Activated naive CD8-positive, alpha-beta T cell treated with anti-CD3 and anti-CD28 coated beads for 36 hours (primary cell): Measurements from ENCODE around the gene LIMA1. TPM values are rescaled to one million over a fixed set of nuclear protein-coding genes. Genes with fewer than 3 reads are reported as not detected.
"Not testable (repeated sequence)": the region's sequence is repeated elsewhere in the genome, so short reads cannot be mapped to it uniquely, and the experiment has no call there.

ENCODE experiments used
- DNase-seq: peaks from one replicate; pipeline ENCODE4 v3.0.0; 2021
- H3K27ac Mint-ChIP-seq: one replicate; pipeline ENCODE4 v1.8.0; 2022; ENCODE audit warnings: mild to moderate bottlenecking, moderate library complexity, mixed read lengths
- H3K27me3 Mint-ChIP-seq: one replicate; pipeline ENCODE4 v1.8.0; 2022; ENCODE audit warnings: mild to moderate bottlenecking, mixed read lengths
- H3K36me3 Mint-ChIP-seq: one replicate; pipeline ENCODE4 v1.8.0; 2021; ENCODE audit warnings: mild to moderate bottlenecking, mixed read lengths
- H3K4me1 Mint-ChIP-seq: one replicate; pipeline ENCODE4 v1.8.0; 2021; ENCODE audit warnings: mixed read lengths
- H3K4me3 Mint-ChIP-seq: one replicate; pipeline ENCODE4 v1.8.0; 2022; ENCODE audit warnings: mild to moderate bottlenecking, moderate library complexity, mixed read lengths
- H3K9me3 Mint-ChIP-seq: one replicate; pipeline ENCODE4 v1.8.0; 2022; ENCODE audit warnings: mixed read lengths
- total RNA-seq, 2 experiments: library from RNA; stranded (reverse); gene quantifications; one replicate each; pipeline ENCODE4 v1.2.3, GENCODE V29; 2021

The LIMA1 gene
- total RNA-seq: 10 to 100 TPM; 27.8 to 28.1 TPM

- peak; percentile 96 for DNase-seq
- H3K4me3 Mint-ChIP-seq: peak within 1 kb of the TSS; percentile 91
- no peaks in the 10 kb centered on the region for H3K27me3 Mint-ChIP-seq
- H3K36me3 Mint-ChIP-seq: peaks cover 4% of the 10 kb centered on the region
- peak within 1 kb of the TSS; percentile 89 for H3K27ac Mint-ChIP-seq
- peaks cover 23% of the 10 kb centered on the region for H3K4me1 Mint-ChIP-seq
- no peaks in the 10 kb centered on the region for H3K9me3 Mint-ChIP-seq
Measured at GRCh38 chr12:50283229-50283923, at the start of gene LIMA1. Gene LIMA1 (minus strand): TSS chr12:50283520. CDS start chr12:50248751, 34,769 bp downstream.

GRCh38 chr12:50331745-50332144 is 48.4 kb upstream of the LIMA1 start:
- H3K4me3 Mint-ChIP-seq: no peak overlapping the region
- peaks cover 2% of the 10 kb centered on the region for H3K4me1 Mint-ChIP-seq
- H3K9me3 Mint-ChIP-seq: no peaks in the 10 kb centered on the region
- H3K27ac Mint-ChIP-seq: no peak overlapping the region
- H3K36me3 Mint-ChIP-seq: no peaks in the 10 kb centered on the region
- H3K27me3 Mint-ChIP-seq: no peaks in the 10 kb centered on the region
- no peak for DNase-seq

- H3K27ac Mint-ChIP-seq, DNase-seq, H3K9me3 Mint-ChIP-seq, H3K36me3 Mint-ChIP-seq, H3K4me3 Mint-ChIP-seq, H3K27me3 Mint-ChIP-seq, H3K4me1 Mint-ChIP-seq: not testable (repeated sequence)
Measured at GRCh38 chr12:50328664-50329063, 45.3 kb upstream of the LIMA1 start.

- H3K36me3 Mint-ChIP-seq: no peaks in the 10 kb centered on the region
- H3K4me1 Mint-ChIP-seq: peaks cover 2% of the 10 kb centered on the region
- H3K9me3 Mint-ChIP-seq: no peaks in the 10 kb centered on the region
- DNase-seq: no peak
- no peak overlapping the region for H3K27ac Mint-ChIP-seq
- no peaks in the 10 kb centered on the region for H3K27me3 Mint-ChIP-seq
- H3K4me3 Mint-ChIP-seq: no peak overlapping the region
Measured at GRCh38 chr12:50326590-50327284, 43.4 kb upstream of the LIMA1 start.

GRCh38 chr12:50325890-50326391 is 42.6 kb upstream of the LIMA1 start:
- no peak for DNase-seq
- H3K9me3 Mint-ChIP-seq: no peaks in the 10 kb centered on the region
- no peaks in the 10 kb centered on the region for H3K36me3 Mint-ChIP-seq
- H3K4me1 Mint-ChIP-seq: peaks cover 2% of the 10 kb centered on the region
- no peaks in the 10 kb centered on the region for H3K27me3 Mint-ChIP-seq
- H3K27ac Mint-ChIP-seq: no peak overlapping the region
- no peak overlapping the region for H3K4me3 Mint-ChIP-seq

GRCh38 chr12:50324770-50325169 is 41.5 kb upstream of the LIMA1 start:
- not testable (repeated sequence) for H3K27ac Mint-ChIP-seq, H3K4me1 Mint-ChIP-seq, H3K36me3 Mint-ChIP-seq, DNase-seq, H3K27me3 Mint-ChIP-seq, H3K9me3 Mint-ChIP-seq, H3K4me3 Mint-ChIP-seq

GRCh38 chr12:50324077-50324476 is 40.8 kb upstream of the LIMA1 start:
- H3K27me3 Mint-ChIP-seq, H3K4me1 Mint-ChIP-seq, H3K36me3 Mint-ChIP-seq, DNase-seq, H3K4me3 Mint-ChIP-seq, H3K27ac Mint-ChIP-seq, H3K9me3 Mint-ChIP-seq: not testable (repeated sequence)

- no peak for DNase-seq
- H3K36me3 Mint-ChIP-seq: no peaks in the 10 kb centered on the region
- peaks cover 2% of the 10 kb centered on the region for H3K4me1 Mint-ChIP-seq
- H3K27me3 Mint-ChIP-seq: no peaks in the 10 kb centered on the region
- no peaks in the 10 kb centered on the region for H3K9me3 Mint-ChIP-seq
- H3K27ac Mint-ChIP-seq: no peak overlapping the region
- no peak overlapping the region for H3K4me3 Mint-ChIP-seq
Measured at GRCh38 chr12:50322206-50322605, 38.9 kb upstream of the LIMA1 start.

- Mint-ChIP-seq H3K4me3 (no peak overlapping the region), H3K4me1 (no peaks in the 10 kb centered on the region), H3K27me3 (no peaks in the 10 kb centered on the region), H3K9me3 (no peaks in the 10 kb centered on the region), H3K27ac (no peak overlapping the region), H3K36me3 (no peaks in the 10 kb centered on the region)
- no peak for DNase-seq
Measured at GRCh38 chr12:50317203-50317602, 33.9 kb upstream of the LIMA1 start.

- Mint-ChIP-seq H3K9me3 (no peaks in the 10 kb centered on the region), H3K27ac (no peak overlapping the region), H3K36me3 (no peaks in the 10 kb centered on the region), H3K4me3 (no peak overlapping the region), H3K27me3 (no peaks in the 10 kb centered on the region), H3K4me1 (no peaks in the 10 kb centered on the region)
- DNase-seq: no peak
Measured at GRCh38 chr12:50315803-50316202, 32.5 kb upstream of the LIMA1 start.

- no peaks in the 10 kb centered on the region for H3K36me3 Mint-ChIP-seq
- H3K4me3 Mint-ChIP-seq: no peak overlapping the region
- no peaks in the 10 kb centered on the region for H3K27me3 Mint-ChIP-seq
- H3K9me3 Mint-ChIP-seq: no peaks in the 10 kb centered on the region
- DNase-seq: no peak
- H3K4me1 Mint-ChIP-seq: no peaks in the 10 kb centered on the region
- H3K27ac Mint-ChIP-seq: no peak overlapping the region
Measured at GRCh38 chr12:50314636-50315312, 31.5 kb upstream of the LIMA1 start.

- H3K4me1 Mint-ChIP-seq, H3K9me3 Mint-ChIP-seq, DNase-seq, H3K27me3 Mint-ChIP-seq, H3K36me3 Mint-ChIP-seq, H3K27ac Mint-ChIP-seq, H3K4me3 Mint-ChIP-seq: not testable (repeated sequence)
Measured at GRCh38 chr12:50313971-50314370, 30.7 kb upstream of the LIMA1 start.

- no peaks in the 10 kb centered on the region for H3K9me3 Mint-ChIP-seq
Measured at GRCh38 chr12:50313256-50313931, 30.1 kb upstream of the LIMA1 start.

GRCh38 chr12:50311858-50312609 is 28.7 kb upstream of the LIMA1 start:
- not testable (repeated sequence) for DNase-seq, H3K27ac Mint-ChIP-seq, H3K4me1 Mint-ChIP-seq, H3K36me3 Mint-ChIP-seq, H3K4me3 Mint-ChIP-seq, H3K9me3 Mint-ChIP-seq, H3K27me3 Mint-ChIP-seq

More at GRCh38 chr12:50313256-50313931, 30.1 kb upstream of the LIMA1 start:
- H3K4me3 Mint-ChIP-seq: no peak overlapping the region
- no peaks in the 10 kb centered on the region for H3K4me1 Mint-ChIP-seq
- H3K36me3 Mint-ChIP-seq: no peaks in the 10 kb centered on the region
- H3K27me3 Mint-ChIP-seq: no peaks in the 10 kb centered on the region
- DNase-seq: no peak
- no peak overlapping the region for H3K27ac Mint-ChIP-seq
